B cell (primary cell): ENCODE measurements around the gene MCRS1.

Source experiments
- CTCF ChIP-seq: fragments of 200-600 bp; IDR thresholded peaks from one replicate; pipeline ENCODE4 v1.8.0; 2022; ENCODE audit warnings: antibody characterized with exemption, mild to moderate bottlenecking
- EZH2 ChIP-seq: IDR thresholded peaks from 2 replicates; pipeline ENCODE4 v1.6.1; 2012; ENCODE audit warnings: borderline replicate concordance, low read depth, mild to moderate bottlenecking, moderate library complexity, low read length; ENCODE audit not compliant: insufficient read depth, poor library complexity, severe bottlenecking

GRCh38 chr12:49587174-49587908 lies 19.4 kb upstream of the MCRS1 start:
- no peak for TF ChIP-seq CTCF
- TF ChIP-seq EZH2, result no peak
